IMR-90 (cell line): ENCODE results near the gene TECTB. TPM values are rescaled to one million over a fixed set of nuclear protein-coding genes. Genes with fewer than 3 reads are reported as not detected.

Source experiments
- ATAC-seq: fragments of 200-7000 bp; cut with Tn5 transposase; 2 replicates; pipeline ENCODE4 v1.9.1; 2020; ENCODE audit warnings: low read depth, mild to moderate bottlenecking, moderate library complexity
- BruUV-seq: library from RNA; stranded (reverse); fragments of 400-500 nt; replicated peaks from 2 replicates; lab custom pipeline; 2021; lab: Mats Ljungman, UMichigan
- CTCF ChIA-PET: fragments of 300-600 bp; formaldehyde crosslinking; extraction: SDS; loops from one replicate; lab custom pipeline; 2021; ENCODE audit warnings: antibody characterized with exemption; lab: Yijun Ruan, JAX
- POLR2A ChIA-PET: fragments of 300-600 bp; sonication (Branson Sonifier 250); formaldehyde crosslinking; loops from one replicate; lab custom pipeline; 2022; ENCODE audit warnings: antibody characterized with exemption; ENCODE audit not compliant: unreplicated experiment; lab: Charles Lee
- DNase-seq: peaks from one replicate; pipeline ENCODE4 v3.0.0; 2013
- H2AFZ ChIP-seq: replicated peaks from 2 replicates; pipeline ENCODE3; 2013; ENCODE audit warnings: low read length, mild to moderate bottlenecking; ENCODE audit not compliant: poor library complexity
- H2AK5ac ChIP-seq: 2 replicates; pipeline ENCODE4 v1.6.1; 2013; ENCODE audit warnings: low read depth, low read length, inconsistent platforms
- H2AK9ac ChIP-seq: replicated peaks from 2 replicates; pipeline ENCODE3; 2013; ENCODE audit warnings: mild to moderate bottlenecking, low read depth, low read length, moderate library complexity; ENCODE audit not compliant: poor library complexity
- H2BK120ac ChIP-seq: 2 replicates; pipeline ENCODE4 v1.6.1; 2013; ENCODE audit warnings: low read depth, low read length, inconsistent platforms
- H2BK15ac ChIP-seq: 3 replicates; pipeline ENCODE4 v1.6.1; 2013; ENCODE audit warnings: low read depth, low read length, inconsistent platforms
- H2BK20ac ChIP-seq: 2 replicates; pipeline ENCODE4 v1.6.1; 2013; ENCODE audit warnings: low read depth, mild to moderate bottlenecking, inconsistent platforms, low read length, moderate library complexity
- H2BK5ac ChIP-seq: 2 replicates; pipeline ENCODE4 v1.6.1; 2013; ENCODE audit warnings: mild to moderate bottlenecking, low read depth, low read length, inconsistent platforms; ENCODE audit not compliant: poor library complexity, severe bottlenecking
- H3K14ac ChIP-seq: replicated peaks from 2 replicates; pipeline ENCODE4 v1.6.1; 2013; ENCODE audit warnings: low read depth, low read length, inconsistent platforms
- H3K18ac ChIP-seq: 2 replicates; pipeline ENCODE4 v1.6.1; 2013; ENCODE audit warnings: low read depth, low read length, control low read depth
- H3K23ac ChIP-seq: 2 replicates; pipeline ENCODE4 v1.6.1; 2013; ENCODE audit warnings: low read depth, low read length, inconsistent platforms
- H3K27ac ChIP-seq: 2 replicates; pipeline ENCODE4 v1.5.1; 2013; ENCODE audit warnings: mild to moderate bottlenecking, control low read depth, low read length; ENCODE audit not compliant: insufficient read depth
- H3K27me3 ChIP-seq: 2 replicates; pipeline ENCODE4 v1.6.1; 2013; ENCODE audit warnings: low read length; ENCODE audit not compliant: control insufficient read depth, insufficient read depth
- H3K36me3 ChIP-seq: 2 replicates; pipeline ENCODE4 v1.6.1; 2013; ENCODE audit warnings: low read length, mixed read lengths; ENCODE audit not compliant: control insufficient read depth, insufficient read depth
- H3K4ac ChIP-seq: 2 replicates; pipeline ENCODE4 v1.6.1; 2013; ENCODE audit warnings: low read depth, low read length, inconsistent platforms
- H3K4me1 ChIP-seq: 2 replicates; pipeline ENCODE4 v1.6.1; 2013; ENCODE audit warnings: low read length, mixed read lengths; ENCODE audit not compliant: control insufficient read depth, insufficient read depth
- H3K4me2 ChIP-seq: 2 replicates; pipeline ENCODE4 v1.6.1; 2013; ENCODE audit warnings: low read depth, mild to moderate bottlenecking, control low read depth, low read length, moderate library complexity
- H3K4me3 ChIP-seq: 2 replicates; pipeline ENCODE4 v1.5.1; 2013; ENCODE audit warnings: low read depth, mild to moderate bottlenecking, control low read depth, low read length, moderate library complexity; ENCODE audit not compliant: insufficient read depth
- H3K56ac ChIP-seq: 2 replicates; pipeline ENCODE4 v1.6.1; 2013; ENCODE audit warnings: low read length, inconsistent platforms; ENCODE audit not compliant: insufficient read depth; ENCODE audit errors: extremely low read depth
- H3K79me1 ChIP-seq, 2 experiments: 2 replicates each; pipeline ENCODE4 v1.6.1; 2013; ENCODE audit warnings: low read length in 2 of 2, inconsistent platforms in 1 of 2, low read depth in 1 of 2
- H3K9ac ChIP-seq: 2 replicates; pipeline ENCODE4 v1.6.1; 2013; ENCODE audit warnings: low read depth, low read length, control low read depth
- H3K9me1 ChIP-seq: 2 replicates; pipeline ENCODE4 v1.6.1; 2013; ENCODE audit warnings: low read length, inconsistent platforms; ENCODE audit not compliant: insufficient read depth
- H3K9me3 ChIP-seq: 2 replicates; pipeline ENCODE4 v1.6.1; 2013; ENCODE audit warnings: low read length; ENCODE audit not compliant: control insufficient read depth, insufficient read depth
- H4K20me1 ChIP-seq: 2 replicates; pipeline ENCODE4 v1.6.1; 2013; ENCODE audit warnings: low read length, inconsistent platforms; ENCODE audit not compliant: insufficient read depth
- H4K5ac ChIP-seq: 2 replicates; pipeline ENCODE4 v1.6.1; 2013; ENCODE audit warnings: mild to moderate bottlenecking, low read depth, low read length, control low read depth
- H4K8ac ChIP-seq, 2 experiments: 2 replicates each; pipeline ENCODE4 v1.6.1; 2013; ENCODE audit warnings: low read depth in 2 of 2, low read length in 2 of 2, control low read depth in 1 of 2, inconsistent platforms in 1 of 2
- H4K91ac ChIP-seq: 2 replicates; pipeline ENCODE4 v1.6.1; 2013; ENCODE audit warnings: low read depth, low read length, inconsistent platforms; ENCODE audit not compliant: insufficient read depth
- MXI1 ChIP-seq: IDR thresholded peaks from 2 replicates; pipeline ENCODE4 v1.6.1; 2012; ENCODE audit warnings: low read depth, mild to moderate bottlenecking, low read length, moderate library complexity, borderline replicate concordance
- NFE2L2 ChIP-seq: fragments of 150-350 bp; IDR thresholded peaks from 2 replicates; pipeline ENCODE4 v1.6.1; 2016; ENCODE audit warnings: low read depth, mild to moderate bottlenecking, low read length
- POLR2A ChIP-seq: IDR thresholded peaks from 2 replicates; pipeline ENCODE4 v1.6.1; 2012; ENCODE audit warnings: mild to moderate bottlenecking, low read depth, low read length
- RAD21 ChIP-seq: IDR thresholded peaks from 2 replicates; pipeline ENCODE4 v1.6.1; 2012; ENCODE audit warnings: low read length, improper control_type of control experiment
- WGBS, 2 experiments: methylation state at CpG; one replicate each; pipeline versions ENCODE4 v1.1.5 to v1.1.7; 2013; ENCODE audit warnings: missing lambda C conversion rate in 2 of 2; ENCODE audit not compliant: insufficient read length in 1 of 2; ENCODE audit errors: extremely low coverage in 2 of 2; 5-methylcytosine and 5-hydroxymethylcytosine counted together
- dilution Hi-C: fragments of 300-500 bp; cut with HindIII; formaldehyde crosslinking; loops from one replicate; pipeline ENCODE4 v1.14.3; 2018; ENCODE audit warnings: low sequenced_read_pairs; ENCODE audit not compliant: unreplicated experiment
- in situ Hi-C: fragments of 300-500 bp; cut with MboI; formaldehyde crosslinking; loops from 3 replicates; pipeline ENCODE4 v1.14.3; 2019; ENCODE audit warnings: low sequenced_read_pairs, inconsistent platforms, mixed read lengths
- intact Hi-C: fragments of 100-400 bp; cut with micrococcal nuclease; formaldehyde crosslinking; loops from 2 replicates; pipeline ENCODE4 v1.10.0; 2022
- polyA plus RNA-seq, 3 experiments: library from polyadenylated mRNA; depleted of rRNA; stranded (reverse); fragments of >200 nt; gene quantifications; 2 replicates each; pipeline ENCODE4 v1.2.3, GENCODE V29; 2012; ENCODE audit warnings: low replicate concordance in 1 of 3
- total RNA-seq: library from RNA; depleted of rRNA; stranded (reverse); fragments of >200 nt; gene quantifications from 2 replicates; pipeline ENCODE4 v1.2.3, GENCODE V29; 2012
- TF ChIP-seq, protein P1 (sequence below): conservative IDR thresholded peaks from 2 replicates; pipeline ENCODE4 v1.5.1; 2012; ENCODE audit warnings: mild to moderate bottlenecking, low read depth, low read length, improper control_type of control experiment

Gene TECTB
- total and polyA plus RNA-seq, 2 of the 4 experiments (the other 2 are of a cell fraction) = not detected

DNA sequence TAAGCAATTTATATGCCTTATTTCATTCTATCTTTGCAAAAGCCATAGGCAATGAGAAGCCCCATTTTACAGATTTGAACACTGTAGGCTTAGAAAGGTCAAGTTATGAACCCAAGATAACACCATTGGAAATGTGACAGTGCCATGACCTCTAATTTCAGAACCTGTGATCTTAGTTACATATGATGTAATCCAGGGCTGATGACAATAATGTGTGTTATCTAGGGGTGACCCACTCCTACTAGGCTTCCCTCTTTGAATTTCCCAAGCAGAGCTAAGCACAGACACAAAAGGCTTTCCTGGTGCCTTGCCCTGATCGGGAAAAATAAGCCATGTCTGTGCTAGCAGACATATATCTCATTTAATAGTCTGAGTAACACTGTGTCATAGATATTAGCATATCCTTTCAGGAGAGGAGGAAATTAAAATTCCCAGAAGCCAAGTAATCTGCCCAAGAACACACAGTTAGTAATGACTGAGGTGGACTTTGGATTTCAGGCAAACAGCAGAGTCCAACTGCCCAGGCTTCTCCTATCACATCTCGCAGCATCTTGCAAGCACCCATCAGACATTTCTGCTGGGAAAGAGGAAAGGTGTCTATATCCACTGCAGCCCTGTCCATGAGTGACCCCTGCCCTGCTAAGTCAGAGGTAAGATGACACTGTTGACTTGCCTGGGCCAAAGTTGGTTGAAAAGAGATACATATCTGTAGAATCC, 2.8 kb upstream of the TECTB start:
- H4K5ac ChIP-seq = no peak overlapping the region
- no TSS peak for BruUV-seq
- no peak overlapping the region for H2BK5ac ChIP-seq
- dilution Hi-C loops = no loop called here
- H3K4me2 ChIP-seq = no peak overlapping the region
- no peak overlapping the region for H3K9ac ChIP-seq
- H3K4ac ChIP-seq = no peak overlapping the region
- no peaks in the 10 kb centered on the region for H3K79me1 ChIP-seq
- TF ChIP-seq NFE2L2 = no peak
- TF ChIP-seq MXI1 = no peak
- TF ChIP-seq, protein P1, sequence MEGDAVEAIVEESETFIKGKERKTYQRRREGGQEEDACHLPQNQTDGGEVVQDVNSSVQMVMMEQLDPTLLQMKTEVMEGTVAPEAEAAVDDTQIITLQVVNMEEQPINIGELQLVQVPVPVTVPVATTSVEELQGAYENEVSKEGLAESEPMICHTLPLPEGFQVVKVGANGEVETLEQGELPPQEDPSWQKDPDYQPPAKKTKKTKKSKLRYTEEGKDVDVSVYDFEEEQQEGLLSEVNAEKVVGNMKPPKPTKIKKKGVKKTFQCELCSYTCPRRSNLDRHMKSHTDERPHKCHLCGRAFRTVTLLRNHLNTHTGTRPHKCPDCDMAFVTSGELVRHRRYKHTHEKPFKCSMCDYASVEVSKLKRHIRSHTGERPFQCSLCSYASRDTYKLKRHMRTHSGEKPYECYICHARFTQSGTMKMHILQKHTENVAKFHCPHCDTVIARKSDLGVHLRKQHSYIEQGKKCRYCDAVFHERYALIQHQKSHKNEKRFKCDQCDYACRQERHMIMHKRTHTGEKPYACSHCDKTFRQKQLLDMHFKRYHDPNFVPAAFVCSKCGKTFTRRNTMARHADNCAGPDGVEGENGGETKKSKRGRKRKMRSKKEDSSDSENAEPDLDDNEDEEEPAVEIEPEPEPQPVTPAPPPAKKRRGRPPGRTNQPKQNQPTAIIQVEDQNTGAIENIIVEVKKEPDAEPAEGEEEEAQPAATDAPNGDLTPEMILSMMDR = no peak
- no peak for TF ChIP-seq POLR2A
- no peak for TF ChIP-seq RAD21
- H3K23ac ChIP-seq = no peak overlapping the region
- no peak overlapping the region for H3K56ac ChIP-seq
- ChIA-PET POLR2A (no interaction called here), CTCF (no interaction called here)
- H2AK5ac ChIP-seq = no peak overlapping the region
- H2BK15ac ChIP-seq = no peak overlapping the region
- DNase-seq (no peak), ATAC-seq (no peak)
- H4K20me1 ChIP-seq = no peaks in the 10 kb centered on the region
- in situ Hi-C loops = no loop called here
- peaks cover 6% of the 10 kb centered on the region for H3K4me1 ChIP-seq
- no peaks in the 10 kb centered on the region; the same call in 1 of the 2 replicates for H3K27me3 ChIP-seq
- H2BK20ac ChIP-seq = no peak overlapping the region
- no peak overlapping the region for H2AFZ ChIP-seq
- H3K27ac ChIP-seq = no peak overlapping the region
- H3K4me3 ChIP-seq = no peak overlapping the region
- no peaks in the 10 kb centered on the region for H3K36me3 ChIP-seq
- H3K14ac ChIP-seq = no peak overlapping the region
- no peak overlapping the region for H2AK9ac ChIP-seq
- no CpG with 5 or more reads among the region's 2 CpGs for WGBS, 2 experiments
- H2BK120ac ChIP-seq = no peak overlapping the region
- intact Hi-C loops = no loop called here
- no peak overlapping the region for H4K91ac ChIP-seq
- H3K9me3 ChIP-seq = no peaks in the 10 kb centered on the region
- no peak overlapping the region for H4K8ac ChIP-seq
- no peaks in the 10 kb centered on the region for H3K9me1 ChIP-seq
- no peak overlapping the region for H3K18ac ChIP-seq
